IMR-90 (cell line): ENCODE data around the gene KCTD2.

Experiments used
- BHLHE40 ChIP-seq: fragments of 150-350 bp; IDR thresholded peaks from 2 replicates; pipeline ENCODE4 v1.6.1; 2016; ENCODE audit warnings: mild to moderate bottlenecking, low read depth, low read length
- CTCF ChIP-seq: conservative IDR thresholded peaks from 2 replicates; pipeline ENCODE4 v1.5.1; 2012; ENCODE audit warnings: mild to moderate bottlenecking, low read depth, low read length, improper control_type of control experiment

GRCh38 chr17:75087182-75087557, 40.1 kb downstream of the KCTD2 start:
- TF ChIP-seq CTCF = no peak
- TF ChIP-seq BHLHE40 = no peak
